ENCODE results near the gene KIF3A. TPM values are rescaled to one million over a fixed set of nuclear protein-coding genes. Genes with fewer than 3 reads are reported as not detected.

The KIF3A gene
- total and polyA plus RNA-seq, 2 of the 8 experiments (the other 6 are each of a cell fraction or from before 2014, with no cell fraction given), result 3.1 to 13.1 TPM

GRCh38 chr5:132644177-132644576, 93.2 kb downstream of the KIF3A start (continued):
- TF ChIP-seq HDAC2 (IDR thresholded peaks at IDR 0.05; ENCODE audit: borderline replicate concordance in 1 of 2, low read depth in 2 of 2, low read length in 2 of 2) (no peak), ATF2 (IDR thresholded peaks at IDR 0.05; ENCODE audit: low read length) (no peak), SRF (IDR thresholded peaks at IDR 0.05; ENCODE audit: low read depth, low read length) (no peak)
- TF ChIP-seq, protein P1, sequence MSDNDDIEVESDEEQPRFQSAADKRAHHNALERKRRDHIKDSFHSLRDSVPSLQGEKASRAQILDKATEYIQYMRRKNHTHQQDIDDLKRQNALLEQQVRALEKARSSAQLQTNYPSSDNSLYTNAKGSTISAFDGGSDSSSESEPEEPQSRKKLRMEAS (IDR thresholded peaks at IDR 0.05), result no peak
- TF ChIP-seq, protein P2, sequence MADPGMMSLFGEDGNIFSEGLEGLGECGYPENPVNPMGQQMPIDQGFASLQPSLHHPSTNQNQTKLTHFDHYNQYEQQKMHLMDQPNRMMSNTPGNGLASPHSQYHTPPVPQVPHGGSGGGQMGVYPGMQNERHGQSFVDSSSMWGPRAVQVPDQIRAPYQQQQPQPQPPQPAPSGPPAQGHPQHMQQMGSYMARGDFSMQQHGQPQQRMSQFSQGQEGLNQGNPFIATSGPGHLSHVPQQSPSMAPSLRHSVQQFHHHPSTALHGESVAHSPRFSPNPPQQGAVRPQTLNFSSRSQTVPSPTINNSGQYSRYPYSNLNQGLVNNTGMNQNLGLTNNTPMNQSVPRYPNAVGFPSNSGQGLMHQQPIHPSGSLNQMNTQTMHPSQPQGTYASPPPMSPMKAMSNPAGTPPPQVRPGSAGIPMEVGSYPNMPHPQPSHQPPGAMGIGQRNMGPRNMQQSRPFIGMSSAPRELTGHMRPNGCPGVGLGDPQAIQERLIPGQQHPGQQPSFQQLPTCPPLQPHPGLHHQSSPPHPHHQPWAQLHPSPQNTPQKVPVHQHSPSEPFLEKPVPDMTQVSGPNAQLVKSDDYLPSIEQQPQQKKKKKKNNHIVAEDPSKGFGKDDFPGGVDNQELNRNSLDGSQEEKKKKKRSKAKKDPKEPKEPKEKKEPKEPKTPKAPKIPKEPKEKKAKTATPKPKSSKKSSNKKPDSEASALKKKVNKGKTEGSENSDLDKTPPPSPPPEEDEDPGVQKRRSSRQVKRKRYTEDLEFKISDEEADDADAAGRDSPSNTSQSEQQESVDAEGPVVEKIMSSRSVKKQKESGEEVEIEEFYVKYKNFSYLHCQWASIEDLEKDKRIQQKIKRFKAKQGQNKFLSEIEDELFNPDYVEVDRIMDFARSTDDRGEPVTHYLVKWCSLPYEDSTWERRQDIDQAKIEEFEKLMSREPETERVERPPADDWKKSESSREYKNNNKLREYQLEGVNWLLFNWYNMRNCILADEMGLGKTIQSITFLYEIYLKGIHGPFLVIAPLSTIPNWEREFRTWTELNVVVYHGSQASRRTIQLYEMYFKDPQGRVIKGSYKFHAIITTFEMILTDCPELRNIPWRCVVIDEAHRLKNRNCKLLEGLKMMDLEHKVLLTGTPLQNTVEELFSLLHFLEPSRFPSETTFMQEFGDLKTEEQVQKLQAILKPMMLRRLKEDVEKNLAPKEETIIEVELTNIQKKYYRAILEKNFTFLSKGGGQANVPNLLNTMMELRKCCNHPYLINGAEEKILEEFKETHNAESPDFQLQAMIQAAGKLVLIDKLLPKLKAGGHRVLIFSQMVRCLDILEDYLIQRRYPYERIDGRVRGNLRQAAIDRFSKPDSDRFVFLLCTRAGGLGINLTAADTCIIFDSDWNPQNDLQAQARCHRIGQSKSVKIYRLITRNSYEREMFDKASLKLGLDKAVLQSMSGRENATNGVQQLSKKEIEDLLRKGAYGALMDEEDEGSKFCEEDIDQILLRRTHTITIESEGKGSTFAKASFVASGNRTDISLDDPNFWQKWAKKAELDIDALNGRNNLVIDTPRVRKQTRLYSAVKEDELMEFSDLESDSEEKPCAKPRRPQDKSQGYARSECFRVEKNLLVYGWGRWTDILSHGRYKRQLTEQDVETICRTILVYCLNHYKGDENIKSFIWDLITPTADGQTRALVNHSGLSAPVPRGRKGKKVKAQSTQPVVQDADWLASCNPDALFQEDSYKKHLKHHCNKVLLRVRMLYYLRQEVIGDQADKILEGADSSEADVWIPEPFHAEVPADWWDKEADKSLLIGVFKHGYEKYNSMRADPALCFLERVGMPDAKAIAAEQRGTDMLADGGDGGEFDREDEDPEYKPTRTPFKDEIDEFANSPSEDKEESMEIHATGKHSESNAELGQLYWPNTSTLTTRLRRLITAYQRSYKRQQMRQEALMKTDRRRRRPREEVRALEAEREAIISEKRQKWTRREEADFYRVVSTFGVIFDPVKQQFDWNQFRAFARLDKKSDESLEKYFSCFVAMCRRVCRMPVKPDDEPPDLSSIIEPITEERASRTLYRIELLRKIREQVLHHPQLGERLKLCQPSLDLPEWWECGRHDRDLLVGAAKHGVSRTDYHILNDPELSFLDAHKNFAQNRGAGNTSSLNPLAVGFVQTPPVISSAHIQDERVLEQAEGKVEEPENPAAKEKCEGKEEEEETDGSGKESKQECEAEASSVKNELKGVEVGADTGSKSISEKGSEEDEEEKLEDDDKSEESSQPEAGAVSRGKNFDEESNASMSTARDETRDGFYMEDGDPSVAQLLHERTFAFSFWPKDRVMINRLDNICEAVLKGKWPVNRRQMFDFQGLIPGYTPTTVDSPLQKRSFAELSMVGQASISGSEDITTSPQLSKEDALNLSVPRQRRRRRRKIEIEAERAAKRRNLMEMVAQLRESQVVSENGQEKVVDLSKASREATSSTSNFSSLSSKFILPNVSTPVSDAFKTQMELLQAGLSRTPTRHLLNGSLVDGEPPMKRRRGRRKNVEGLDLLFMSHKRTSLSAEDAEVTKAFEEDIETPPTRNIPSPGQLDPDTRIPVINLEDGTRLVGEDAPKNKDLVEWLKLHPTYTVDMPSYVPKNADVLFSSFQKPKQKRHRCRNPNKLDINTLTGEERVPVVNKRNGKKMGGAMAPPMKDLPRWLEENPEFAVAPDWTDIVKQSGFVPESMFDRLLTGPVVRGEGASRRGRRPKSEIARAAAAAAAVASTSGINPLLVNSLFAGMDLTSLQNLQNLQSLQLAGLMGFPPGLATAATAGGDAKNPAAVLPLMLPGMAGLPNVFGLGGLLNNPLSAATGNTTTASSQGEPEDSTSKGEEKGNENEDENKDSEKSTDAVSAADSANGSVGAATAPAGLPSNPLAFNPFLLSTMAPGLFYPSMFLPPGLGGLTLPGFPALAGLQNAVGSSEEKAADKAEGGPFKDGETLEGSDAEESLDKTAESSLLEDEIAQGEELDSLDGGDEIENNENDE (IDR thresholded peaks at IDR 0.05; ENCODE audit: insufficient replicate concordance, low read length), result no peak
